Small intestine (tissue), 7 donors: ENCODE results near the gene STXBP5L. TPM values are rescaled to one million over a fixed set of nuclear protein-coding genes. Genes with fewer than 3 reads are reported as not detected.
"Not testable (repeated sequence)": the region's sequence is repeated elsewhere in the genome, so short reads cannot be mapped to it uniquely, and the experiment has no call there.

Experiments used
- DNase-seq, 2 donors: peaks; one replicate each; pipeline versions ENCODE4 v3.0.0 to v3.0.0-alpha.2; 2013
- FAIRE-seq: peaks from 2 replicates; lab custom pipeline; 2012; peaks lifted over from hg19 to GRCh38; lab: Jason Lieb, UNC
- H3K27ac ChIP-seq, 3 donors: one replicate each; pipeline ENCODE4 v1.5.1; 2013; ENCODE audit warnings: low read length in 2 of 3, mild to moderate bottlenecking in 2 of 3, control low read depth in 1 of 3, inconsistent platforms in 1 of 3, low read depth in 1 of 3, moderate library complexity in 1 of 3
- H3K27me3 ChIP-seq, 3 donors: one replicate each; pipeline ENCODE4 v1.6.1; 2013; ENCODE audit warnings: low read length in 3 of 3, inconsistent platforms in 1 of 3; ENCODE audit not compliant: control insufficient read depth in 3 of 3, insufficient read depth in 3 of 3
- H3K36me3 ChIP-seq, 3 donors: one replicate each; pipeline ENCODE4 v1.6.1; 2013; ENCODE audit warnings: low read length in 3 of 3, inconsistent platforms in 1 of 3, low read depth in 1 of 3, mild to moderate bottlenecking in 1 of 3, moderate library complexity in 1 of 3; ENCODE audit not compliant: control insufficient read depth in 3 of 3, insufficient read depth in 2 of 3
- H3K4me1 ChIP-seq, 3 donors: one replicate each; pipeline ENCODE4 v1.6.1; 2013; ENCODE audit warnings: low read length in 2 of 3, inconsistent platforms in 1 of 3, low read depth in 1 of 3, mild to moderate bottlenecking in 1 of 3, moderate library complexity in 1 of 3; ENCODE audit not compliant: control insufficient read depth in 3 of 3, insufficient read depth in 2 of 3
- H3K4me3 ChIP-seq, 3 donors: one replicate each; pipeline ENCODE4 v1.5.1; 2013; ENCODE audit warnings: low read length in 3 of 3, control low read depth in 1 of 3, inconsistent platforms in 1 of 3, low read depth in 1 of 3, mild to moderate bottlenecking in 1 of 3, moderate library complexity in 1 of 3
- H3K9me3 ChIP-seq, 2 donors: one replicate each; pipeline ENCODE4 v1.6.1; 2013; ENCODE audit warnings: low read depth in 1 of 2, low read length in 1 of 2; ENCODE audit not compliant: control insufficient read depth in 2 of 2, insufficient read depth in 1 of 2
- WGBS, 3 donors: extraction: QIAGEN DNeasy Blood & Tissue Kit; methylation state at CpG; one replicate each; pipeline ENCODE4 v1.1.7; 2013; 5-methylcytosine and 5-hydroxymethylcytosine counted together
- polyA plus RNA-seq, 4 donors: library from polyadenylated mRNA; stranded (reverse) in 3 of 4; unstranded in 1 of 4; fragments of 200-250 nt in 3 of 4; fragments of 120-200 nt in 1 of 4; gene quantifications; one replicate each; pipeline versions ENCODE4 v1.2.1 to v1.2.3, GENCODE V29; 2013
- donor health status: healthy with polysubstance abuse.
- donor health status: control.
- donor health status: control.
- donor health status: Bipolar disorder and iron deficiency.
- donor health status: healthy.

Gene STXBP5L
- polyA plus RNA-seq, 4 donors, result 0.18 to 0.74 TPM; not detected in 2

- H3K27me3 ChIP-seq, result no peaks in the 10 kb centered on the region
- no peak overlapping the region for H3K4me3 ChIP-seq
- no peaks in the 10 kb centered on the region for H3K4me1 ChIP-seq
- FAIRE-seq (no peak), DNase-seq (no peak)
- WGBS, 3 donors, result 58 to 64% (median 62%) methylated on average over 6 of the region's 6 CpGs
- no peaks in the 10 kb centered on the region for H3K9me3 ChIP-seq
- H3K27ac ChIP-seq, result no peak overlapping the region
- H3K36me3 ChIP-seq, result no peaks in the 10 kb centered on the region
These were observed 164.1 kb downstream of the STXBP5L start for GRCh38 chr3:121072133-121072532.

GRCh38 chr3:121073011-121073410 is 165.0 kb downstream of the STXBP5L start:
- DNase-seq, result no peak
- Histone ChIP-seq H3K4me1 (no peaks in the 10 kb centered on the region), H3K36me3 (no peaks in the 10 kb centered on the region), H3K27ac (no peak overlapping the region), H3K9me3 (no peaks in the 10 kb centered on the region), H3K27me3 (no peaks in the 10 kb centered on the region), H3K4me3 (no peak overlapping the region)
- WGBS, 3 donors, result 86 to 92% (median 88%) methylated on average over 7 of the region's 7 CpGs
- FAIRE-seq, result no peak

- H3K9me3 ChIP-seq, result no peaks in the 10 kb centered on the region
- no peak for FAIRE-seq
- 86 to 94% (median 88%) methylated on average over 3 of the region's 3 CpGs for WGBS, 3 donors
- no peak for DNase-seq
- no peaks in the 10 kb centered on the region for H3K36me3 ChIP-seq
- no peak overlapping the region for H3K27ac ChIP-seq
- no peaks in the 10 kb centered on the region for H3K4me1 ChIP-seq
- no peak overlapping the region for H3K4me3 ChIP-seq
- no peaks in the 10 kb centered on the region for H3K27me3 ChIP-seq
These were observed 167.2 kb downstream of the STXBP5L start for GRCh38 chr3:121075191-121075590.

GRCh38 chr3:121078378-121079101 is 170.5 kb downstream of the STXBP5L start:
- not testable (repeated sequence) for FAIRE-seq, H3K27ac ChIP-seq, H3K9me3 ChIP-seq, DNase-seq, H3K36me3 ChIP-seq, H3K27me3 ChIP-seq, H3K4me1 ChIP-seq, H3K4me3 ChIP-seq
- WGBS, 3 donors, result 90 to 94% (median 92%) methylated on average over 16 to 22 of the region's 22 CpGs

- WGBS, 3 donors, result 35 to 41% (median 38%) methylated on average over 4 of the region's 4 CpGs
- H3K4me3 ChIP-seq, result no peak overlapping the region
- H3K27ac ChIP-seq, result no peak overlapping the region
- no peaks in the 10 kb centered on the region for H3K27me3 ChIP-seq
- DNase-seq (no peak), FAIRE-seq (no peak)
- peaks cover 0 to 6% of the 10 kb centered on the region in 2 donors for H3K9me3 ChIP-seq
- H3K36me3 ChIP-seq, result no peaks in the 10 kb centered on the region
- H3K4me1 ChIP-seq, result no peaks in the 10 kb centered on the region
These were observed 188.9 kb downstream of the STXBP5L start for GRCh38 chr3:121096953-121097352.

- 27 to 53% (median 28%) methylated on average over 2 of the region's 2 CpGs for WGBS, 3 donors
- not testable (repeated sequence) for H3K27me3 ChIP-seq, H3K9me3 ChIP-seq, H3K4me1 ChIP-seq, FAIRE-seq, H3K4me3 ChIP-seq, DNase-seq, H3K36me3 ChIP-seq, H3K27ac ChIP-seq
These were observed 203.1 kb downstream of the STXBP5L start for GRCh38 chr3:121111086-121111485.

GRCh38 chr3:121111914-121112612 is 204.1 kb downstream of the STXBP5L start:
- no peaks in the 10 kb centered on the region for H3K27me3 ChIP-seq
- H3K9me3 ChIP-seq, result no peaks in the 10 kb centered on the region
- H3K4me1 ChIP-seq, result no peaks in the 10 kb centered on the region
- H3K27ac ChIP-seq, result no peak overlapping the region
- no peak for FAIRE-seq
- WGBS, 3 donors, result 86 to 87% (median 86%) methylated on average over 15 of the region's 15 CpGs
- H3K4me3 ChIP-seq, result no peak overlapping the region
- no peak for DNase-seq
- H3K36me3 ChIP-seq, result no peaks in the 10 kb centered on the region

- FAIRE-seq, result no peak
- Histone ChIP-seq H3K9me3 (no peaks in the 10 kb centered on the region), H3K27me3 (no peaks in the 10 kb centered on the region), H3K4me1 (no peaks in the 10 kb centered on the region), H3K4me3 (no peak overlapping the region), H3K36me3 (no peaks in the 10 kb centered on the region), H3K27ac (no peak overlapping the region)
- no peak for DNase-seq
- 8 to 28% (median 11%) methylated on average over 1 of the region's 1 CpG for WGBS, 3 donors
These were observed 218.2 kb downstream of the STXBP5L start for GRCh38 chr3:121126033-121126706.
